SK-N-SH treated with all-trans-retinoic acid at 6 μM for 48 hours (cell line): Measurements from ENCODE around the gene GPS2.

Source experiments
- ATAC-seq: fragments of 200-7000 bp; cut with Tn5 transposase; 3 replicates; pipeline ENCODE4 v1.9.1; 2020; ENCODE audit warnings: mild to moderate bottlenecking, moderate library complexity
- ARNTL ChIP-seq: fragments of 450-650 bp; formaldehyde crosslinking; IDR thresholded peaks from 2 replicates; pipeline ENCODE4 v1.5.0; 2020; ENCODE audit warnings: low read depth, mild to moderate bottlenecking, moderate library complexity, borderline replicate concordance
- CSDC2 ChIP-seq: fragments of 250-450 bp; sonication (Bioruptor Pico); IDR thresholded peaks from 2 replicates; pipeline ENCODE4 v1.5.0; 2020; ENCODE audit warnings: mild to moderate bottlenecking, moderate library complexity
- ESRRG ChIP-seq: fragments of 250-450 bp; sonication (Bioruptor Pico); IDR thresholded peaks from 2 replicates; pipeline ENCODE4 v1.6.1; 2021; ENCODE audit warnings: mild to moderate bottlenecking
- GLIS3 ChIP-seq: fragments of 250-450 bp; sonication (Bioruptor Pico); IDR thresholded peaks from 2 replicates; pipeline ENCODE4 v1.5.0; 2020; ENCODE audit warnings: mild to moderate bottlenecking, moderate library complexity
- ISL1 ChIP-seq: fragments of 250-450 bp; sonication (Bioruptor Pico); IDR thresholded peaks from 2 replicates; pipeline ENCODE4 v2.1.2; 2022; ENCODE audit warnings: mild to moderate bottlenecking, moderate library complexity
- OSR1 ChIP-seq: fragments of 250-450 bp; sonication (Bioruptor Pico); IDR thresholded peaks from 2 replicates; pipeline ENCODE4 v1.8.0; 2022; ENCODE audit warnings: moderate library complexity, mild to moderate bottlenecking, inconsistent platforms
- PATZ1 ChIP-seq: fragments of 250-450 bp; sonication (Bioruptor Pico); IDR thresholded peaks from 2 replicates; pipeline ENCODE4 v1.8.0; 2020; ENCODE audit warnings: mild to moderate bottlenecking, moderate library complexity, borderline replicate concordance
- POU6F1 ChIP-seq: fragments of 250-450 bp; sonication (Bioruptor Pico); IDR thresholded peaks from 2 replicates; pipeline ENCODE4 v1.8.0; 2021; ENCODE audit warnings: low read depth, mild to moderate bottlenecking, moderate library complexity, borderline replicate concordance
- PPARA ChIP-seq: fragments of 250-450 bp; sonication (Bioruptor Pico); IDR thresholded peaks from 2 replicates; pipeline ENCODE4 v1.5.0; 2020; ENCODE audit warnings: mild to moderate bottlenecking, borderline replicate concordance
- RARB ChIP-seq: fragments of 250-450 bp; sonication (Bioruptor Pico); IDR thresholded peaks from 2 replicates; pipeline ENCODE4 v1.8.0; 2021; ENCODE audit warnings: mild to moderate bottlenecking, moderate library complexity
- SNAI2 ChIP-seq: fragments of 250-450 bp; sonication (Bioruptor Pico); IDR thresholded peaks from 2 replicates; pipeline ENCODE4 v1.5.0; 2020; ENCODE audit warnings: mild to moderate bottlenecking, moderate library complexity
- TCF4 ChIP-seq: fragments of 250-450 bp; sonication (Bioruptor Pico); IDR thresholded peaks from 2 replicates; pipeline ENCODE4 v1.8.0; 2021; ENCODE audit warnings: mild to moderate bottlenecking, moderate library complexity, borderline replicate concordance
- TOX ChIP-seq: fragments of 250-450 bp; sonication (Bioruptor Pico); IDR thresholded peaks from 2 replicates; pipeline ENCODE4 v1.8.0; 2021; ENCODE audit warnings: mild to moderate bottlenecking, moderate library complexity, borderline replicate concordance
- TSHZ2 ChIP-seq: fragments of 250-450 bp; sonication (Bioruptor Pico); IDR thresholded peaks from 2 replicates; pipeline ENCODE4 v1.5.0; 2020; ENCODE audit warnings: mild to moderate bottlenecking, moderate library complexity
- ZC3H10 ChIP-seq: fragments of 250-450 bp; sonication (Bioruptor Pico); IDR thresholded peaks from 2 replicates; pipeline ENCODE4 v1.5.1; 2021; ENCODE audit warnings: mild to moderate bottlenecking, moderate library complexity
- ZFP3 ChIP-seq: fragments of 250-450 bp; sonication (Bioruptor Pico); IDR thresholded peaks from 2 replicates; pipeline ENCODE4 v1.5.0; 2020; ENCODE audit warnings: mild to moderate bottlenecking, moderate library complexity
- ZFP30 ChIP-seq: fragments of 450-650 bp; formaldehyde crosslinking; IDR thresholded peaks from 2 replicates; pipeline ENCODE4 v1.5.0; 2022; ENCODE audit warnings: mild to moderate bottlenecking, moderate library complexity
- ZNF565 ChIP-seq: fragments of 450-650 bp; formaldehyde crosslinking; conservative IDR thresholded peaks from 2 replicates; pipeline ENCODE4 v1.5.0; 2020; ENCODE audit warnings: low read depth, mild to moderate bottlenecking, moderate library complexity
- ZNF70 ChIP-seq: fragments of 450-650 bp; formaldehyde crosslinking; IDR thresholded peaks from 2 replicates; pipeline ENCODE4 v1.5.0; 2020; ENCODE audit warnings: mild to moderate bottlenecking, moderate library complexity
- ZNF8 ChIP-seq: fragments of 450-650 bp; formaldehyde crosslinking; IDR thresholded peaks from 2 replicates; pipeline ENCODE4 v1.5.0; 2020; ENCODE audit warnings: mild to moderate bottlenecking, moderate library complexity
- TF ChIP-seq, protein P1 (sequence below): fragments of 250-450 bp; sonication (Bioruptor Pico); IDR thresholded peaks from 2 replicates; pipeline ENCODE4 v1.5.1; 2020; ENCODE audit warnings: low read depth, mild to moderate bottlenecking, moderate library complexity

Gene GPS2

GRCh38 chr17:7318121-7318860 lies 3.1 kb upstream of the GPS2 start:
- TF ChIP-seq SNAI2 (no peak), ARNTL (CRISPR knock-in tag) (no peak), ESRRG (no peak), ZNF565 (CRISPR knock-in tag) (no peak), TOX (CRISPR knock-in tag) (no peak), OSR1 (CRISPR knock-in tag) (no peak), ZC3H10 (CRISPR knock-in tag) (no peak), GLIS3 (CRISPR knock-in tag) (no peak), PATZ1 (no peak), ZFP30 (CRISPR knock-in tag) (no peak), ZNF70 (CRISPR knock-in tag) (no peak), TCF4 (CRISPR knock-in tag) (no peak), POU6F1 (CRISPR knock-in tag) (no peak), ISL1 (CRISPR knock-in tag) (no peak), TSHZ2 (CRISPR knock-in tag) (no peak)
- TF ChIP-seq, protein P1, sequence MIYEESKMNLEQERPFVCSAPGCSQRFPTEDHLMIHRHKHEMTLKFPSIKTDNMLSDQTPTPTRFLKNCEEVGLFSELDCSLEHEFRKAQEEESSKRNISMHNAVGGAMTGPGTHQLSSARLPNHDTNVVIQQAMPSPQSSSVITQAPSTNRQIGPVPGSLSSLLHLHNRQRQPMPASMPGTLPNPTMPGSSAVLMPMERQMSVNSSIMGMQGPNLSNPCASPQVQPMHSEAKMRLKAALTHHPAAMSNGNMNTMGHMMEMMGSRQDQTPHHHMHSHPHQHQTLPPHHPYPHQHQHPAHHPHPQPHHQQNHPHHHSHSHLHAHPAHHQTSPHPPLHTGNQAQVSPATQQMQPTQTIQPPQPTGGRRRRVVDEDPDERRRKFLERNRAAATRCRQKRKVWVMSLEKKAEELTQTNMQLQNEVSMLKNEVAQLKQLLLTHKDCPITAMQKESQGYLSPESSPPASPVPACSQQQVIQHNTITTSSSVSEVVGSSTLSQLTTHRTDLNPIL, result no peak
- no peak for ATAC-seq

DNA sequence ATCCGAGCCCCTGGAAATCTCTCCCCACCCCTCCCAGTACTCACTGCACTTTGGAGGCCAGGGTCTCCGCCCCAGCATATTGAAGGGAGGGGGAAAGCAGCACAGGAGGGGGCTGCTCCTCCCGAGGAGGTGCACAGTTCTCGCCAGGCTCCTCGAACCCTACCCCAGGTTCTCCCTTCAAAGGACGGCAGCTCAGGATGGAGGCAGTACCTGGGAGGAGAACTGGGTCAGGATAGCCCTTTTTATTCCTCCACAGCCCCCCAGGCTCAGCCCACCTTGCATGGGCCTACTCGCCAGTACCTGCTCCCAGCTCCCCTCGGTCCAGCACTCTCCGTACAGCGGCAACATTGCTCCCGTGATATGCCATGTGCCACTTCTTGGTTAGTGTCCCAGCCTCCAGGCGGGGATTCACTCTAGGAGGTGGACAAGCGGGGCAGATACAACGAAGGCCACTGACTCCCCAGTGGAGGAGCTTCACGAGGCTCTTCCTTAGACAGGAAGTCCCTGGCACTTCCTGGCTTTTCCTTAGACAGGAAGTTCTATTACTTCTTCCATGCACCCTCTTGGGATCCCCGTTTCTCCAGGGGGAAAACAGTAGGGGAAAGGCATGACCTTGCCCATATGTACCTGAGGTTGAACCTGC lies 2.1 kb upstream of the GPS2 start:
- ATAC-seq, result no peak
- no peak for TF ChIP-seq ESRRG
- no peak for TF ChIP-seq PATZ1
- TF ChIP-seq ZFP3 (CRISPR knock-in tag), result no peak
- no peak for TF ChIP-seq TOX (CRISPR knock-in tag)
- TF ChIP-seq SNAI2, result no peak
- TF ChIP-seq ISL1 (CRISPR knock-in tag), result no peak
- TF ChIP-seq PPARA (CRISPR knock-in tag), result no peak
- TF ChIP-seq OSR1 (CRISPR knock-in tag), result no peak
- no peak for TF ChIP-seq GLIS3 (CRISPR knock-in tag)

DNA sequence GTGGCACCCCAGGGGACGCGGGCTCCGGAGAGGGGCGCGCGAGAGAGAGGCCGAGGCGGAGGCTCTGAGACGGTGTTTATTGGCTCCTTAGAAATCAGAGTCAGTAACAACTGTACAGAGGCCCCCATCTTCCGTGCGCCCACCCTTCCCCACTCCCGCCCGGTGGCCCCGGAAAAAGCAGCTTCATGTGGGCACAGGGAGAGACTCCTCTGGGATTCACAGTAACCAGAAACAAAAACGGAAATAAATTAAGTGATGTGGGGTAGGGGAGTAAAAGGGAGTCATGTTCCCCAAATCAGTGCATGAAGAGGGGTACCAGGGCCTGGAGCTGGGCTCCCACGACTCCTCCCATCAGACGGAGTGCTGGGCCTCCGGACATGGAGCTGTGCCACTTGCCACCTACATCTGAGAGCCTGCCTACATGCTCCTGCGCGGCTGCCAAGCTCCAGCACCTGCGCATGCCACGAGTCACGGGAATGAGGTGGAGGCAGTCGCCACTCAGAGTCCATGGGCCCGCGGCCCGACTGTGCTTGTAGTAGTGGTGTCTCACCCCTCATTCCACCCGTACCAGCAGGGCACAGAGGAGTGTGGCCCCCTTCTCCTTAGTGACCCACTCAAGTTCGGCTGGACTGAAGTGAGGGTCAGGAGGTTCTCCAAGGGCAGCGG lies 543 bp upstream of the GPS2 start:
- ATAC-seq, result peak; percentile 32
- no peak for TF ChIP-seq POU6F1 (CRISPR knock-in tag)
- TF ChIP-seq CSDC2 (CRISPR knock-in tag), result no peak
- TF ChIP-seq ZNF70 (CRISPR knock-in tag), result no peak
- TF ChIP-seq ZNF8, result no peak
- TF ChIP-seq ESRRG, result no peak
- TF ChIP-seq ARNTL (CRISPR knock-in tag), result no peak
- no peak for TF ChIP-seq ZFP30 (CRISPR knock-in tag)
- TF ChIP-seq SNAI2, result no peak
- TF ChIP-seq RARB (CRISPR knock-in tag), result no peak
- no peak for TF ChIP-seq PPARA (CRISPR knock-in tag)
- TF ChIP-seq TOX (CRISPR knock-in tag), result no peak
- no peak for TF ChIP-seq ZC3H10 (CRISPR knock-in tag)
